H54 (cell line): Measurements from ENCODE around the gene POLD2.
A peak's percentile ranks its signal among the peaks of the same experiment; 100 is the strongest.
"Not testable (repeated sequence)": the region's sequence is repeated elsewhere in the genome, so short reads cannot be mapped to it uniquely, and the experiment has no call there.

ENCODE experiments used
- DNase-seq: peaks from one replicate; pipeline ENCODE4 v3.0.0; 2011; ENCODE audit warnings: low spot score, mixed read lengths; ENCODE audit not compliant: insufficient read length
- FAIRE-seq: peaks from 3 replicates; lab custom pipeline; 2011; peaks lifted over from hg19 to GRCh38; lab: Jason Lieb, UNC
- POLR2A ChIP-seq: IDR thresholded peaks from 2 replicates; pipeline ENCODE4 v1.6.1; 2011; ENCODE audit warnings: low read depth, mild to moderate bottlenecking, low read length

POLD2 gene

GRCh38 chr7:44123190-44124003, at the start of gene POLD2:
Gene POLD2 (minus strand): TSS chr7:44123548. CDS start chr7:44122053, 1,495 bp downstream.
- peak; percentile 100 for DNase-seq
- FAIRE-seq, result no peak
- peak; percentile 84 for TF ChIP-seq POLR2A

DNA sequence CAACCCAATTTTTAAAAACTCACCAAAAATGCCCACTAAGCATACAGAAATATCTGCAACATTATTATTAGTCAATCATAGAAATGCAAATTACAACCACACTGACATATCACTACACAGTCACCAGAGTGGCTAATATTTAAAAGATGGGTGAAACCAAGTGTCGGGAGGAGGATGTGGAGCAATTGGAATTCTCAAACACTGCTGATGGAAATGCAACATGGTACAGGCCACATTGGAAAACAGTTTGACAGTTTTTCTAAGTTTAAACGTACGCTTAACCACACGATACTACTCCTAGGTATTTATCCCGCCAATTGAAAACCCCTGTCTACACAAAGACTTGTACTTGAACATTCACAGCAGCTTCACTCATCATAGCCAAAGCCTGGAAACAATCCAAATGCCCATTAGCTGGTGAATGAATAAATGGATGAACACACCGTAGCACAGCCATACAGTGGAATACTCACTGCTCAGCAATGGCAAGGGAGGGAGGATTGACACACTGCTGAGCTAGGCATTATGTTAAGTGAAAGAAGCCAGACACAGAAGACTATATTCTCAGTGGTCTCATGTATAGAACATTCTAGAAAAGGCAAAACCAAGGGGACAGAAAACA, 49.6 kb upstream of the POLD2 start:
- no peak for DNase-seq
- no peak for FAIRE-seq
- TF ChIP-seq POLR2A, result no peak

DNA sequence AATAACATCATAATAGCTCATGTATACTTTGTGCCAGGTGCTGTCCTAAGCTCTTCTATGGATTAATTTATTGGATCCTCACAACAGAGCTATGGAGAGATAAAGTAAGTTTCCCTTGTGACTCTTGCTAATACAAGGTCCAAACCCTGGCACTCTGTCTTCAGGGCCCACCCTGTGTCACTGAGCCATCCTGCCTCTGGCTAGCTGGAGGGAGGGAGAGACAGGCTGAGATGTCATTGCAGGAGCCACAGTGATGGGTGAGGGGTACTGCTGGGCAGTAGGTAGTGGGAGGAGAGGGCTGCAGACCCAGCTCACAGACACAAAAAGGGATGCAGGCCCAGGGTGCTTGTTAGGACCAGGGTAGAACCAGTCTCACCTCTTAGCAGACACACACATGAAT, 49.0 kb upstream of the POLD2 start:
- no peak for TF ChIP-seq POLR2A
- no peak for DNase-seq
- FAIRE-seq, result no peak

DNA sequence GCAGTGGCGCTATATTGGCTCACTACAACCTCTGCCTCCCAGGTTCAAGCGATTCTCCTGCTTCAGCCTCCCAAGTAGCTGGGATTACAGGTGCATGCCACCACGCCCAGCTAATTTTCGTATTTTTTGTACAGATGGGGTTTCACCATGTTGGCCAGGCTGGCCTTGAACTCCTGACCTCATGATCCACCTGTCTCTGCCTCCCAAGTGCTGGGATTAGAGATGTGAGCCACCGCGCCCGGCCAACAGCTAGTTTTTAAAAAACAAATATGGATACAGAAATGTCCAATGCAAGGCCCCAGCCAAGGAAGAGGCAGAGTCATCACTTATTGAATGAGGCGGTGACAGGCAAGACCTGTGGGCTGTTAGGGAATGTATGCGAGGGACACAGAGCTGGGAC, 48.6 kb upstream of the POLD2 start:
- DNase-seq, FAIRE-seq: not testable (repeated sequence)

DNA sequence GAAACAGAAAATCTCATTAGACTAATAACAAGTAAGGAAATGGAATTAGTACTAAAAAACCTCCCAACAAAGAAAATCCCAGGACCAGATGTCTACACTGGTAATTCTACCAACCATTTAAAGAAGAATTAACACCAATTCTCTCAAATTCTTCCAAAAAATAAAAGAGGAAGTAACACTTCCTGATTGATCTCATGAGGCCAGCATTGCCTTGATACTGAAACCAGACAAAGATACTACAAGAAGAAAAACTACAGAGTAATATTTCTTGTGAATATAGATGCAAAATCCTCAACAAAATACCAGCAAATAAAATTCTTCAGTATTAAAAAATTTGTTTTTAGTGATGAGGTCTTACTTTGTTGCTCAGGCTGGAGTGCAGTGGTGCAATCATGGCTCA, 44.6 kb upstream of the POLD2 start:
- no peak for TF ChIP-seq POLR2A
- DNase-seq (no peak), FAIRE-seq (no peak)

DNA sequence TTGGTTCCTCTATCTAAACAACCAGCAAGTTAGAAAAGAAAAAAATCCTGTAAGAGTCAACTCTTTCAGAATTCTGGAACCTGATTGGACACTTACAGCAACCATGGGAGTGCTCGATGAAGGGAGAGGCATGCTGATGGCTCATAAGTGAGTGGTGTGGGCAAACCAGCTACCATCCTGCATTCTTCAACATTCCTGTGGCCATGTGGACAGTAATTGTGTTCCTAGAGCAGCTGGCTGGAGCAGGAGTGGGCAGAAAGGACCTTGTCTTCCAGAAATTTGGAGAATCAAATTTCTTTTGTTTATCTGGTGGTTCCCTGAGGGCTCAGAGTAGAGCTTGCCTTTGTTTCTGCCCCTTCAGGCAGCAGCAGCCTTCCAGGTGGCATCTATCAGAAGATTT, 40.2 kb upstream of the POLD2 start:
- TF ChIP-seq POLR2A, result no peak
- DNase-seq, result peak; percentile 91

GRCh38 chr7:44162785-44163395, 39.5 kb upstream of the POLD2 start:
- TF ChIP-seq POLR2A, result no peak
- FAIRE-seq (no peak), DNase-seq (no peak)

More for the DNA sequence above, 40.2 kb upstream of the POLD2 start:
- peak; percentile 86 for FAIRE-seq

GRCh38 chr7:44162179-44162578, 38.8 kb upstream of the POLD2 start:
- DNase-seq (no peak), FAIRE-seq (no peak)
- TF ChIP-seq POLR2A, result no peak

- DNase-seq, result no peak
- FAIRE-seq, result no peak
- no peak for TF ChIP-seq POLR2A
These were observed 38.0 kb upstream of the POLD2 start for GRCh38 chr7:44161371-44161770.

- DNase-seq (no peak), FAIRE-seq (no peak)
- TF ChIP-seq POLR2A, result no peak
These were observed 36.7 kb upstream of the POLD2 start for GRCh38 chr7:44159824-44160630.

GRCh38 chr7:44158873-44159631, 35.7 kb upstream of the POLD2 start:
- no peak for FAIRE-seq

DNA sequence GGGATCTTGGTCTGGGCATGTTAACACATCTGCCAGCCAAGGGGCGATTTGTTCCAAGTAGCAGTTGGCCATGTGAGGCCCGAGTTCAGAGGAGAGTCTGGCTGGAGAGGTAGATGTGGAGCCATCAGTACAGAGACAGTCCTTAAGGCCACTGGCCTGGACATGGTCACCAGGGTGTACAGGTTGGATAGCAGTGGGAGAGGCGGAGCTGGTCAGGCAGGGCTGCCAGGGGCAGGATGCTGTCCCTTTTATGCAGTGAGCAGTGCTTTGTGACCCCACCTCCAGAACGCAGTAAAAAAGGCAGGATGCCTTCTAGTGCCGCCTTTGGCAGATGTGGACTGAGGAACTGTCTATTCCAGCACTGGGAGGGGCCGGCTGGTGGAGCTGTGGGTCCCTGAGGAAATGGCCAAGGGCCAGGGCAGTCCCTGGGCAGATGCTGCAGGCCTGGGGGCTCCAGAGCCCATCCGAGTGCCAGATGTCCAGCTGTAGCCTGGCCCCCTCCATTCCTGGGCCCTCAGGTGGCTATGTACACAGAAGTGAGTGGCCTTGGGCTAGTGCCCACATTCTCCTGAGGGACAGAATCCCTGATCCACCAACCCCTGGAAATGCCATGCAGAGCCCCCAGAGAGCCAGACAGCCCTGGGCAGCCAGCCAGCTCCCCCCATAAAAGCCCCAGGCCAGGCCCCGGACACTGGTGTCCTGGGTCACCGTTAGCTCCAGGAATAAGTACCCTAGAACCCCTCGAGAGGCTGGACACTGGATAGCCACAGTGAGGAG, 34.9 kb upstream of the POLD2 start:
- DNase-seq, result no peak
- FAIRE-seq, result no peak

More at GRCh38 chr7:44158873-44159631, 35.7 kb upstream of the POLD2 start:
- no peak for DNase-seq
- TF ChIP-seq POLR2A, result no peak

More for the DNA sequence above, 34.9 kb upstream of the POLD2 start:
- no peak for TF ChIP-seq POLR2A
